Endothelial cell of umbilical vein (primary cell): ENCODE measurements around the gene SUGP2. TPM values are rescaled to one million over a fixed set of nuclear protein-coding genes. Genes with fewer than 3 reads are reported as not detected.

ENCODE experiments used
- BruUV-seq: library from RNA; stranded (reverse); fragments of 400-500 nt; replicated peaks from 2 replicates; lab custom pipeline; 2021; lab: Mats Ljungman, UMichigan
- CTCF ChIA-PET: fragments of 300-600, 350-600 bp; sonication (Branson Sonifier 250); formaldehyde crosslinking; loops from one replicate; lab custom pipeline; 2021; ENCODE audit warnings: antibody characterized with exemption, inconsistent platforms; lab: Charles Lee
- POLR2A ChIA-PET: fragments of 300-600, 350-600 bp; sonication (Branson Sonifier 250); formaldehyde crosslinking; loops from one replicate; lab custom pipeline; 2021; ENCODE audit warnings: antibody characterized with exemption, inconsistent platforms; lab: Charles Lee
- DNase-seq: peaks from one replicate; pipeline ENCODE4 v3.0.0-alpha.2; 2011; ENCODE audit warnings: low read depth, low spot score
- FAIRE-seq: peaks from 2 replicates; lab custom pipeline; 2011; peaks lifted over from hg19 to GRCh38; lab: Jason Lieb, UNC
- H2AFZ ChIP-seq: 2 replicates; pipeline ENCODE4 v1.6.0; 2012; ENCODE audit warnings: low read depth, low read length, control low read depth, inconsistent platforms
- H3K27ac ChIP-seq: 2 replicates; pipeline ENCODE4 v1.5.1; 2011; ENCODE audit warnings: low read depth, mild to moderate bottlenecking, control low read depth, low read length, moderate library complexity; ENCODE audit not compliant: insufficient read depth
- H3K27me3 ChIP-seq, 2 experiments: 2 replicates each; pipeline versions ENCODE4 v1.6.0 to v1.6.1; 2011; ENCODE audit warnings: low read length in 2 of 2, mixed read lengths in 1 of 2; ENCODE audit not compliant: control insufficient read depth in 2 of 2, insufficient read depth in 2 of 2
- H3K36me3 ChIP-seq, 2 experiments: 2 replicates in 1 of 2; 3 replicates in 1 of 2; pipeline ENCODE4 v1.5.1; 2011; ENCODE audit warnings: low read length in 2 of 2, mild to moderate bottlenecking in 1 of 2, moderate library complexity in 1 of 2; ENCODE audit not compliant: control insufficient read depth in 2 of 2, insufficient read depth in 2 of 2; ENCODE audit errors: extremely low read depth in 1 of 2
- H3K4me1 ChIP-seq: 3 replicates; pipeline ENCODE4 v1.5.1; 2011; ENCODE audit warnings: mild to moderate bottlenecking, low read length; ENCODE audit not compliant: control insufficient read depth, insufficient read depth; ENCODE audit errors: extremely low read depth
- H3K4me2 ChIP-seq: 2 replicates; pipeline ENCODE4 v1.6.1; 2011; ENCODE audit warnings: low read length, control low read depth, mixed read lengths; ENCODE audit not compliant: insufficient read depth
- H3K4me3 ChIP-seq, 3 experiments: fragments of 200-600 bp in 1 of 3; sonication (generic), shearing (Covaris generic) in 1 of 3; replicated peaks in 1 of 3; 2 replicates each; pipeline ENCODE4 v1.5.1; 2011 to 2016; ENCODE audit warnings: control low read depth in 3 of 3, low read length in 3 of 3, mild to moderate bottlenecking in 2 of 3, inconsistent platforms in 1 of 3, low read depth in 1 of 3, moderate library complexity in 1 of 3; ENCODE audit not compliant: insufficient read depth in 1 of 3
- H3K79me2 ChIP-seq: 2 replicates; pipeline ENCODE4 v1.6.0; 2012; ENCODE audit warnings: low read length, inconsistent platforms; ENCODE audit not compliant: control insufficient read depth, insufficient read depth
- H3K9ac ChIP-seq: replicated peaks from 2 replicates; pipeline ENCODE3; 2011; ENCODE audit warnings: low read length, control low read depth; ENCODE audit not compliant: insufficient read depth; ENCODE audit errors: extremely low read depth
- H3K9me1 ChIP-seq: replicated peaks from 3 replicates; pipeline ENCODE4 v1.6.0; 2011; ENCODE audit warnings: mild to moderate bottlenecking, low read length; ENCODE audit not compliant: control insufficient read depth, insufficient read depth; ENCODE audit errors: extremely low read depth
- H3K9me3 ChIP-seq: replicated peaks from 2 replicates; pipeline ENCODE4 v1.5.1; 2012; ENCODE audit warnings: low read length, inconsistent platforms; ENCODE audit not compliant: control insufficient read depth, insufficient read depth
- H4K20me1 ChIP-seq: replicated peaks from 2 replicates; pipeline ENCODE3; 2011; ENCODE audit warnings: mild to moderate bottlenecking, low read length; ENCODE audit not compliant: control insufficient read depth, insufficient read depth; ENCODE audit errors: extremely low read depth
- EZH2 ChIP-seq: IDR thresholded peaks from 2 replicates; pipeline ENCODE4 v1.6.1; 2012; ENCODE audit warnings: borderline replicate concordance, low read depth, mild to moderate bottlenecking, moderate library complexity, low read length, inconsistent platforms; ENCODE audit not compliant: severe bottlenecking
- MYC ChIP-seq: IDR thresholded peaks from one replicate; pipeline ENCODE4 v1.6.1; 2011; ENCODE audit warnings: mild to moderate bottlenecking, low read depth, low read length
- dilution Hi-C: fragments of 300-500 bp; cut with MboI; formaldehyde crosslinking; loops from one replicate; pipeline ENCODE4 v1.15.0; 2019; ENCODE audit warnings: low sequenced_read_pairs; ENCODE audit not compliant: extremely low pct_ligation_motif_present
- intact Hi-C: fragments of 100-400 bp; cut with micrococcal nuclease; formaldehyde crosslinking; loops from one replicate; pipeline ENCODE4 v1.10.0; 2022
- polyA plus RNA-seq, 4 experiments: library from polyadenylated mRNA; depleted of rRNA in 3 of 4; stranded (reverse) in 3 of 4; unstranded in 1 of 4; fragments of >200 nt; gene quantifications; 2 replicates each; pipeline versions ENCODE4 v1.2.1 to v1.2.3, GENCODE V29; 2011 to 2012; ENCODE audit warnings: missing spikeins in 1 of 4
- total RNA-seq: library from RNA; stranded (reverse); gene quantifications from 2 replicates; pipeline ENCODE4 v1.2.3, GENCODE V29; 2021
- TF ChIP-seq, protein P1 (sequence below): IDR thresholded peaks from 2 replicates; pipeline ENCODE4 v1.6.1; 2011; ENCODE audit not compliant: insufficient read depth, insufficient read length

The SUGP2 gene
- total and polyA plus RNA-seq, 2 donors (not counting 3 experiments of a cell fraction or from before 2014, with no cell fraction given), result 44.6 to 79.7 TPM

DNA sequence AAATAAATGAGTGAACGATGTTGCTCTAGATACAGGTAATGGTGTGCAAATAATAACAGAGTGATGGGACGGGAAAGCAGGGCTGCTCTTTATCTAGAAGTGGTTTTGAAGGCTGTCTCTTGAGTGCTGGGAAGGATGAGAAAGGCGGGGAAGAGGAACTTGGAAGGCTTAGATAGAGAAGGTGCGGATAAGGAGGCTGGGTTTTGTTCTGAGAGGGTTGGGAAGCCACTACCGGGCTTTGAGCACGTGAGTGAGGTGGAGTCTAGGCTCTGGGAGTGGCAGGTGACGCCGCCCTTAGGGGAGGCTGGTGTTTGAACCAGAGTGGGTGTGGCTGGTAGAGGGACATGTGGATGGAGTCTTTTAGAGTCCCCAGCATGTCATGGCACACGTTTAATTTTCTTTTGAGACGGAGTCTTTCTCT is 897 bp upstream of the SUGP2 start:
- Histone ChIP-seq H3K36me3 (peaks cover 3 to 5% of the 10 kb centered on the region in 2 experiments), H3K79me2 (peaks cover 59% of the 10 kb centered on the region), H3K4me3 (peak overlapping the region; percentile 52 to 96 (median 72)), H3K27ac (peak overlapping the region; percentile 50), H3K9ac (peak overlapping the region; percentile 86), H3K4me1 (peaks cover 12% of the 10 kb centered on the region), H3K4me2 (peak overlapping the region; percentile 87), H4K20me1 (no peaks in the 10 kb centered on the region), H3K27me3 (no peaks in the 10 kb centered on the region), H2AFZ (peak overlapping the region; percentile 60), H3K9me1 (no peaks in the 10 kb centered on the region), H3K9me3 (no peaks in the 10 kb centered on the region)
- peak; percentile 53 for DNase-seq
- intact Hi-C loops, result no loop called here
- dilution Hi-C loops, result no loop called here
- TF ChIP-seq, protein P1, sequence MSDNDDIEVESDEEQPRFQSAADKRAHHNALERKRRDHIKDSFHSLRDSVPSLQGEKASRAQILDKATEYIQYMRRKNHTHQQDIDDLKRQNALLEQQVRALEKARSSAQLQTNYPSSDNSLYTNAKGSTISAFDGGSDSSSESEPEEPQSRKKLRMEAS, result peak; percentile 22
- no peak for TF ChIP-seq EZH2
- FAIRE-seq, result peak; percentile 72
- BruUV-seq, result no TSS peak
- POLR2A ChIA-PET, result no interaction called here
- CTCF ChIA-PET, result no interaction called here

DNA sequence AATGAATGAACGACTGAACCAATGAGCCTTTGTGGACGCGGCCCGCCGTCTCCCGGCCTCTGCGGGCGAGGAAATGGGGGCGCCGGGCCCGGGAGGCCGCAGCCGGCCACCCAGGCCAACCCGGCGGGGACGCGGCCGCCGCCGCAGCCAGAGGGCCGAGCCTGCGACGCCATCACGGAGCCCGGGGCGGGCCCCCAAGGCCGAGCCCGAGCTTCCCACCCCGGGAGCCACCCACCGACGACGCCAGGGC is 216 bp downstream of the SUGP2 start:
- Histone ChIP-seq H3K4me1 (peaks cover 12% of the 10 kb centered on the region), H3K27ac (peak overlapping the region; percentile 50), H3K4me2 (peak overlapping the region; percentile 90), H2AFZ (peak overlapping the region; percentile 74), H3K36me3 (peaks cover 7 to 10% of the 10 kb centered on the region in 2 experiments), H3K4me3 (peak overlapping the region; percentile 72 to 96 (median 96)), H3K79me2 (peaks cover 61% of the 10 kb centered on the region), H3K27me3 (no peaks in the 10 kb centered on the region), H4K20me1 (no peaks in the 10 kb centered on the region), H3K9me1 (no peaks in the 10 kb centered on the region), H3K9ac (peak overlapping the region; percentile 86), H3K9me3 (no peaks in the 10 kb centered on the region)
- no TSS peak for BruUV-seq
- CTCF ChIA-PET, result no interaction called here
- DNase-seq, result no peak
- TF ChIP-seq MYC, result no peak
- dilution Hi-C loops, result no loop called here
- FAIRE-seq, result no peak
- intact Hi-C loops, result loop anchor here (1.0 kb wide), 1 partner anchor 30 kb away; the partner anchor contains the start of gene SLC25A42
- POLR2A ChIA-PET, result no interaction called here
